H9 (cell line): ENCODE data around the gene XPR1. TPM values are rescaled to one million over a fixed set of nuclear protein-coding genes. Genes with fewer than 3 reads are reported as not detected.

Experiments used
- DNase-seq: peaks from one replicate; pipeline ENCODE4 v3.0.0-alpha.2; 2017
- H2AFZ ChIP-seq: one replicate; pipeline ENCODE4 v1.6.1; 2013; ENCODE audit warnings: mild to moderate bottlenecking, low read length, control low read depth, moderate library complexity
- H2AK5ac ChIP-seq: 2 replicates; pipeline ENCODE4 v1.6.1; 2013; ENCODE audit warnings: low read length, control low read depth, mixed read lengths; ENCODE audit not compliant: insufficient read length
- H2BK120ac ChIP-seq: one replicate; pipeline ENCODE4 v1.6.1; 2013; ENCODE audit warnings: low read depth, mild to moderate bottlenecking, low read length, control low read depth, inconsistent platforms; ENCODE audit not compliant: poor library complexity, severe bottlenecking
- H2BK12ac ChIP-seq: 2 replicates; pipeline ENCODE4 v1.6.1; 2013; ENCODE audit warnings: low read length, control low read depth, mixed read lengths, low read depth; ENCODE audit not compliant: insufficient read length
- H2BK15ac ChIP-seq: 2 replicates; pipeline ENCODE4 v1.6.1; 2013; ENCODE audit warnings: low read depth, low read length, control low read depth
- H2BK20ac ChIP-seq: one replicate; pipeline ENCODE4 v1.6.1; 2013; ENCODE audit warnings: low read depth, mild to moderate bottlenecking, low read length, control low read depth, inconsistent platforms; ENCODE audit not compliant: poor library complexity, severe bottlenecking
- H2BK5ac ChIP-seq: 2 replicates; pipeline ENCODE4 v1.6.1; 2013; ENCODE audit warnings: low read length, control low read depth, mixed read lengths; ENCODE audit not compliant: insufficient read length
- H3K14ac ChIP-seq: 2 replicates; pipeline ENCODE4 v1.6.1; 2013; ENCODE audit warnings: low read length, control low read depth; ENCODE audit not compliant: insufficient read depth
- H3K18ac ChIP-seq: 2 replicates; pipeline ENCODE4 v1.6.1; 2013; ENCODE audit warnings: low read depth, mild to moderate bottlenecking, mixed read lengths, low read length, control low read depth; ENCODE audit not compliant: insufficient read length
- H3K23ac ChIP-seq: 2 replicates; pipeline ENCODE4 v1.6.1; 2013; ENCODE audit warnings: low read length, control low read depth, mixed read lengths, low read depth; ENCODE audit not compliant: insufficient read length
- H3K23me2 ChIP-seq: 2 replicates; pipeline ENCODE4 v1.6.1; 2013; ENCODE audit warnings: low read depth, mild to moderate bottlenecking, mixed read lengths, low read length, control low read depth; ENCODE audit not compliant: insufficient read length, poor library complexity, severe bottlenecking
- H3K27ac ChIP-seq: 2 replicates; pipeline ENCODE4 v1.5.1; 2013; ENCODE audit warnings: low read length, control low read depth, mixed read lengths, low read depth; ENCODE audit not compliant: insufficient read length
- H3K27me3 ChIP-seq: 2 replicates; pipeline ENCODE4 v1.6.1; 2013; ENCODE audit warnings: low read length, control low read depth, inconsistent platforms; ENCODE audit not compliant: insufficient read depth
- H3K4ac ChIP-seq: 2 replicates; pipeline ENCODE4 v1.6.1; 2013; ENCODE audit warnings: low read depth, mild to moderate bottlenecking, control low read depth, inconsistent platforms, low read length, moderate library complexity
- H3K4me1 ChIP-seq: 2 replicates; pipeline ENCODE4 v1.6.1; 2013; ENCODE audit warnings: low read length, control low read depth, inconsistent platforms; ENCODE audit not compliant: insufficient read depth
- H3K4me2 ChIP-seq: 2 replicates; pipeline ENCODE4 v1.6.1; 2013; ENCODE audit warnings: low read length, control low read depth, mixed read lengths; ENCODE audit not compliant: insufficient read length, insufficient read depth
- H3K56ac ChIP-seq: 2 replicates; pipeline ENCODE4 v1.6.1; 2013; ENCODE audit warnings: low read depth, mild to moderate bottlenecking, mixed read lengths, low read length, control low read depth; ENCODE audit not compliant: insufficient read length
- H3K79me1 ChIP-seq: 2 replicates; pipeline ENCODE4 v1.6.1; 2013; ENCODE audit warnings: low read depth, mild to moderate bottlenecking, moderate library complexity, low read length, control low read depth, inconsistent platforms; ENCODE audit not compliant: insufficient read depth, poor library complexity, severe bottlenecking
- H3K79me2 ChIP-seq: 2 replicates; pipeline ENCODE4 v1.6.1; 2013; ENCODE audit warnings: low read length, control low read depth, inconsistent platforms; ENCODE audit not compliant: insufficient read depth
- H3K9ac ChIP-seq: 2 replicates; pipeline ENCODE4 v1.6.1; 2013; ENCODE audit warnings: low read length, control low read depth, mixed read lengths; ENCODE audit not compliant: insufficient read length; ENCODE audit errors: extremely low read depth
- H3K9me3 ChIP-seq: one replicate; pipeline ENCODE4 v1.6.1; 2013; ENCODE audit warnings: low read depth, low read length, inconsistent platforms; ENCODE audit not compliant: control insufficient read depth
- H3T11ph ChIP-seq: one replicate; pipeline ENCODE4 v1.6.1; 2013; ENCODE audit warnings: mild to moderate bottlenecking, low read length, control low read depth, inconsistent platforms
- H4K20me1 ChIP-seq: one replicate; pipeline ENCODE4 v1.6.1; 2013; ENCODE audit not compliant: control insufficient read depth, insufficient read length, insufficient read depth
- H4K5ac ChIP-seq: 2 replicates; pipeline ENCODE4 v1.6.1; 2013; ENCODE audit warnings: low read depth, mild to moderate bottlenecking, mixed read lengths, low read length, control low read depth; ENCODE audit not compliant: insufficient read length
- H4K8ac ChIP-seq: replicated peaks from 2 replicates; pipeline ENCODE4 v1.6.1; 2013; ENCODE audit warnings: low read length, control low read depth, mixed read lengths, low read depth; ENCODE audit not compliant: insufficient read length
- H4K91ac ChIP-seq: 2 replicates; pipeline ENCODE4 v1.6.1; 2013; ENCODE audit warnings: low read depth, mild to moderate bottlenecking, moderate library complexity, mixed read lengths, low read length, control low read depth; ENCODE audit not compliant: insufficient read length
- H3K27ac Mint-ChIP-seq, 3 experiments: 2 replicates in 2 of 3; 3 replicates in 1 of 3; pipeline ENCODE4 v1.8.0; 2020 to 2021; ENCODE audit warnings: mixed read lengths in 3 of 3, mild to moderate bottlenecking in 1 of 3, moderate library complexity in 1 of 3
- H3K27me3 Mint-ChIP-seq: 2 replicates; pipeline ENCODE4 v1.8.0; 2021; ENCODE audit warnings: low read depth, mild to moderate bottlenecking, moderate library complexity, mixed read lengths
- H3K36me3 Mint-ChIP-seq, 3 experiments: 2 replicates in 2 of 3; 3 replicates in 1 of 3; pipeline ENCODE4 v1.8.0; 2020 to 2021; ENCODE audit warnings: low read depth in 3 of 3, mixed read lengths in 3 of 3; ENCODE audit not compliant: insufficient read depth in 1 of 3
- H3K4me1 Mint-ChIP-seq, 2 experiments: 2 replicates each; pipeline ENCODE4 v1.8.0; 2020; ENCODE audit warnings: mixed read lengths in 2 of 2
- H3K4me3 Mint-ChIP-seq, 2 experiments: 2 replicates in 1 of 2; 3 replicates in 1 of 2; pipeline ENCODE4 v1.8.0; 2020 to 2021; ENCODE audit warnings: mild to moderate bottlenecking in 2 of 2, mixed read lengths in 2 of 2, moderate library complexity in 1 of 2
- H3K9me3 Mint-ChIP-seq, 2 experiments: 2 replicates in 1 of 2; 3 replicates in 1 of 2; pipeline ENCODE4 v1.8.0; 2020; ENCODE audit warnings: mild to moderate bottlenecking in 2 of 2, mixed read lengths in 2 of 2, moderate library complexity in 1 of 2
- CTCF ChIP-seq: fragments of 200-600 bp; sonication (generic); conservative IDR thresholded peaks from 3 replicates; pipeline ENCODE4 v1.8.0; 2021; ENCODE audit warnings: antibody characterized with exemption, mild to moderate bottlenecking
- WGBS: extraction: QIAGEN DNeasy Blood & Tissue Kit; methylation state at CpG from one replicate; pipeline ENCODE4 v1.1.7; 2013; ENCODE audit warnings: missing lambda C conversion rate, low lambda C conversion rate, mixed read lengths; ENCODE audit not compliant: insufficient read length; ENCODE audit errors: extremely low coverage; 5-methylcytosine and 5-hydroxymethylcytosine counted together
- total RNA-seq: library from RNA; stranded (reverse); gene quantifications from 2 replicates; pipeline ENCODE4 v1.2.1, GENCODE V29; 2021

Gene XPR1
- total RNA-seq, 1 experiment from 2014 or later, result 34.1 TPM

GRCh38 chr1:180773210-180773865 lies 141.5 kb downstream of the XPR1 start:
- Histone ChIP-seq H3K4ac (no peak overlapping the region), H3K27me3 (no peaks in the 10 kb centered on the region), H4K20me1 (no peaks in the 10 kb centered on the region), H3K23me2 (no peaks in the 10 kb centered on the region), H3K18ac (no peak overlapping the region), H4K8ac (no peak overlapping the region), H3K4me1 (no peaks in the 10 kb centered on the region), H2BK5ac (no peak overlapping the region), H2BK12ac (no peak overlapping the region), H3K14ac (no peak overlapping the region), H3K27ac (no peak overlapping the region), H3K56ac (no peak overlapping the region), H3K23ac (no peak overlapping the region), H3K9ac (no peak overlapping the region), H3K4me2 (no peak overlapping the region), H2BK120ac (no peak overlapping the region), H3K79me1 (no peaks in the 10 kb centered on the region), H3K79me2 (no peaks in the 10 kb centered on the region; the same call in 1 of the 2 replicates), H2BK20ac (no peak overlapping the region), H4K5ac (no peak overlapping the region), H3K9me3 (no peaks in the 10 kb centered on the region), H3T11ph (no peak overlapping the region), H4K91ac (no peak overlapping the region), H2AFZ (no peak overlapping the region), H2AK5ac (no peak overlapping the region), H2BK15ac (no peak overlapping the region)
- H3K27me3 Mint-ChIP-seq, result no peaks in the 10 kb centered on the region
- WGBS, result no CpG with 5 or more reads among the region's 1 CpG
- no peak overlapping the region; a peak in 1 of 7 replicates for H3K27ac Mint-ChIP-seq
- DNase-seq, result no peak
- no peak overlapping the region for H3K4me3 Mint-ChIP-seq
- H3K36me3 Mint-ChIP-seq, result peaks cover 0 to 3% (median 0%) of the 10 kb centered on the region in 3 experiments; a peak in 3 of 7 replicates
- H3K9me3 Mint-ChIP-seq, result peaks cover 3% of the 10 kb centered on the region in 2 experiments; a peak in 1 of 5 replicates
- H3K4me1 Mint-ChIP-seq, result no peaks in the 10 kb centered on the region
- no peak for TF ChIP-seq CTCF
